ENCODE results near the gene SYT11. TPM values are rescaled to one million over a fixed set of nuclear protein-coding genes. Genes with fewer than 3 reads are reported as not detected.
A peak's percentile ranks its signal among the peaks of the same experiment; 100 is the strongest.

Gene SYT11, protein sequence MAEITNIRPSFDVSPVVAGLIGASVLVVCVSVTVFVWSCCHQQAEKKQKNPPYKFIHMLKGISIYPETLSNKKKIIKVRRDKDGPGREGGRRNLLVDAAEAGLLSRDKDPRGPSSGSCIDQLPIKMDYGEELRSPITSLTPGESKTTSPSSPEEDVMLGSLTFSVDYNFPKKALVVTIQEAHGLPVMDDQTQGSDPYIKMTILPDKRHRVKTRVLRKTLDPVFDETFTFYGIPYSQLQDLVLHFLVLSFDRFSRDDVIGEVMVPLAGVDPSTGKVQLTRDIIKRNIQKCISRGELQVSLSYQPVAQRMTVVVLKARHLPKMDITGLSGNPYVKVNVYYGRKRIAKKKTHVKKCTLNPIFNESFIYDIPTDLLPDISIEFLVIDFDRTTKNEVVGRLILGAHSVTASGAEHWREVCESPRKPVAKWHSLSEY
- 3.4 to 5.3 TPM (median 4.9 TPM) in 3 replicates for total RNA-seq
- long read RNA-seq, full-length matches to known transcripts, result 1 of 1 reads
- long read RNA-seq, partial matches to known transcripts, result 0 of 1 reads
- long read RNA-seq, other reads (novel, unspliced or antisense), result 0 of 1 reads

GRCh38 chr1:155859234-155859829, at the start of gene SYT11:
Gene SYT11, plus strand, starts transcription at chr1:155859567. Its CDS starts 195 bp downstream, at chr1:155859762.
- Mint-ChIP-seq H3K27ac (ENCODE audit: unreplicated experiment) (peak within 1 kb of the TSS; percentile 74), H3K27me3 (ENCODE audit: low read depth) (peaks cover 3% of the 10 kb centered on the region), H3K4me1 (ENCODE audit: low read depth) (peaks cover 34% of the 10 kb centered on the region), H3K36me3 (ENCODE audit: low read depth) (peaks cover 3% of the 10 kb centered on the region), H3K4me3 (ENCODE audit: unreplicated experiment) (peak within 1 kb of the TSS; percentile 73), H3K9me3 (ENCODE audit: low read depth) (no peaks in the 10 kb centered on the region)
- TF ChIP-seq, protein P1, sequence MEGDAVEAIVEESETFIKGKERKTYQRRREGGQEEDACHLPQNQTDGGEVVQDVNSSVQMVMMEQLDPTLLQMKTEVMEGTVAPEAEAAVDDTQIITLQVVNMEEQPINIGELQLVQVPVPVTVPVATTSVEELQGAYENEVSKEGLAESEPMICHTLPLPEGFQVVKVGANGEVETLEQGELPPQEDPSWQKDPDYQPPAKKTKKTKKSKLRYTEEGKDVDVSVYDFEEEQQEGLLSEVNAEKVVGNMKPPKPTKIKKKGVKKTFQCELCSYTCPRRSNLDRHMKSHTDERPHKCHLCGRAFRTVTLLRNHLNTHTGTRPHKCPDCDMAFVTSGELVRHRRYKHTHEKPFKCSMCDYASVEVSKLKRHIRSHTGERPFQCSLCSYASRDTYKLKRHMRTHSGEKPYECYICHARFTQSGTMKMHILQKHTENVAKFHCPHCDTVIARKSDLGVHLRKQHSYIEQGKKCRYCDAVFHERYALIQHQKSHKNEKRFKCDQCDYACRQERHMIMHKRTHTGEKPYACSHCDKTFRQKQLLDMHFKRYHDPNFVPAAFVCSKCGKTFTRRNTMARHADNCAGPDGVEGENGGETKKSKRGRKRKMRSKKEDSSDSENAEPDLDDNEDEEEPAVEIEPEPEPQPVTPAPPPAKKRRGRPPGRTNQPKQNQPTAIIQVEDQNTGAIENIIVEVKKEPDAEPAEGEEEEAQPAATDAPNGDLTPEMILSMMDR (IDR thresholded peaks at IDR 0.05), result peak; percentile 32
- DNase-seq (ENCODE audit: low spot score), result peak; percentile 96

- H3K27me3 Mint-ChIP-seq (ENCODE audit: low read depth), result no peaks in the 10 kb centered on the region
- TF ChIP-seq, protein P1 (IDR thresholded peaks at IDR 0.05), result no peak
- DNase-seq (ENCODE audit: low spot score), result no peak
- H3K4me3 Mint-ChIP-seq (ENCODE audit: unreplicated experiment), result no peak overlapping the region
- no peaks in the 10 kb centered on the region for H3K4me1 Mint-ChIP-seq (ENCODE audit: low read depth)
- H3K9me3 Mint-ChIP-seq (ENCODE audit: low read depth), result no peaks in the 10 kb centered on the region
- H3K27ac Mint-ChIP-seq (ENCODE audit: unreplicated experiment), result no peak overlapping the region
- peaks cover 22% of the 10 kb centered on the region for H3K36me3 Mint-ChIP-seq (ENCODE audit: low read depth)
Measured at GRCh38 chr1:155812878-155813277, 46.5 kb upstream of the SYT11 start.

DNA sequence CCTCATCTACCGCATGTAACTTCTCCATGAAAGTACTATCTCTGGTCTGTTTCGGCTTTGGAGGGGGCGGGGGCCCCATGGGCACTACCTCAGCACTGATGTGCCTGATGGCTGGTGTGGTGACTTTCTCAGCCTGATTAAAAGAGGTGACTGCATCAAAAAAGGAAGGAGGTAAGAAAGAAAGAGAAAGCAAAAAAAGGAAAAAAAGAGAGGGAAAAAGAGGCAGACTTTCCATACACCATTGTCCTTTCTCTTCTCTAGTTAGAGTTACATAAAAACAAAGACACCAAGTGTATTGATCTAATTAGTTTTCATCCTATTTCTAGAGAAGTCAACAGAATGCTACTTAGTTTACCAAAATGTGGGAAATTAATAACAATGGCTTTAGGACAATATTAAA, 45.7 kb upstream of the SYT11 start:
- TF ChIP-seq, protein P1 (IDR thresholded peaks at IDR 0.05), result no peak
- no peaks in the 10 kb centered on the region for H3K27me3 Mint-ChIP-seq (ENCODE audit: low read depth)

DNA sequence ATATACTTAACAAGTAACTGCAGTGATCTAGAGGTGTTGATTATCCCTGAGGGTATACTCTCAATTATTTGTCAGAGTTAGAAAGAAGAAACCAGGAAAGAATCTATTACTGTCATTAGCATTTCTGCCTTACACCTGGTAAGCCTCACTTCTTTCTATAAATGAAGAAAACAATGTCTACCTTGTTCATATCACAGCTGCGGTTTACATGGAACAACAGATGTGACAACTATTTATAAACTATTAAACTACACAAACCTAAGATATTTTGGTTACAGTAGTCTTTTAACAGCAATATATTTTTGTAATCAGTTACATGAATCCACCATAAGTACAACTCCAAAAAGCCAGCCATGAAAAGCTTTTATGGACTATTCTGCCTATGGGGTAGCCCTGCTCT, 43.0 kb upstream of the SYT11 start:
- DNase-seq (ENCODE audit: low spot score), result no peak
- Mint-ChIP-seq H3K4me1 (ENCODE audit: low read depth) (no peaks in the 10 kb centered on the region), H3K36me3 (ENCODE audit: low read depth) (peaks cover 27% of the 10 kb centered on the region), H3K4me3 (ENCODE audit: unreplicated experiment) (no peak overlapping the region), H3K27me3 (ENCODE audit: low read depth) (no peaks in the 10 kb centered on the region), H3K9me3 (ENCODE audit: low read depth) (no peaks in the 10 kb centered on the region), H3K27ac (ENCODE audit: unreplicated experiment) (no peak overlapping the region)
- TF ChIP-seq, protein P1 (IDR thresholded peaks at IDR 0.05), result no peak

More for the DNA sequence above, 45.7 kb upstream of the SYT11 start:
- Mint-ChIP-seq H3K36me3 (ENCODE audit: low read depth) (peaks cover 20% of the 10 kb centered on the region), H3K9me3 (ENCODE audit: low read depth) (no peaks in the 10 kb centered on the region), H3K4me1 (ENCODE audit: low read depth) (no peaks in the 10 kb centered on the region), H3K27ac (ENCODE audit: unreplicated experiment) (no peak overlapping the region), H3K4me3 (ENCODE audit: unreplicated experiment) (no peak overlapping the region)
- no peak for DNase-seq (ENCODE audit: low spot score)

DNA sequence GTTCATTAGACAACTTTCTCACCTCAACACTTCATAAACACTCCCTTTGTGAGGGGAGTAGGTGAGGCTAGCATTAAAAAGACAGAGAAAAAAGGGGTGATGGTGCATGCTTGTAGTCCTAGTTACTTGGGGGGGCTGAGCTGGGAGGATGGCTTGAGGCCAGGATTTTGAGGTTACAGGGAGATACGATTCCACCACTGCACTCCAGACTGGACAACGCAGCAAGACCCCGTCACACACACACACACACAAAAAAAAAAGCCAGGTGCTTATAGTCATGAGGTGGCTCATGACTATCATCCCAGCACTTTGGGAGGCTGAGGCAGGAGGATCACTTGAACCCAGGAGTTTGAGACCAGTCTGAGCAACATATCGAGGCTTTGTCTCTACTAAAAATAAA, 31.9 kb upstream of the SYT11 start:
- Mint-ChIP-seq H3K27ac (ENCODE audit: unreplicated experiment) (no peak overlapping the region), H3K4me1 (ENCODE audit: low read depth) (no peaks in the 10 kb centered on the region), H3K4me3 (ENCODE audit: unreplicated experiment) (no peak overlapping the region), H3K36me3 (ENCODE audit: low read depth) (peaks cover 15% of the 10 kb centered on the region), H3K9me3 (ENCODE audit: low read depth) (no peaks in the 10 kb centered on the region), H3K27me3 (ENCODE audit: low read depth) (no peaks in the 10 kb centered on the region)
- no peak for DNase-seq (ENCODE audit: low spot score)
- TF ChIP-seq, protein P1 (IDR thresholded peaks at IDR 0.05), result no peak
